Measurements from ENCODE around the gene COL4A6. TPM values are rescaled to one million over a fixed set of nuclear protein-coding genes. Genes with fewer than 3 reads are reported as not detected.

The COL4A6 gene
- total RNA-seq, 1 experiment from 2014 or later = 2.4 TPM

- TF ChIP-seq JUND (IDR thresholded peaks at IDR 0.05) (no peak), ATF3 (IDR thresholded peaks at IDR 0.05) (no peak), CTCF (IDR thresholded peaks at IDR 0.05 in 2 of 3, conservative IDR thresholded peaks at IDR 0.05 in 1 of 3; ENCODE audit: borderline replicate concordance in 1 of 3, insufficient read depth in 1 of 3, low read depth in 2 of 3, low read length in 2 of 3) (no peak), ZFX (IDR thresholded peaks at IDR 0.05) (no peak), POLR2AphosphoS5 (IDR thresholded peaks at IDR 0.05; ENCODE audit: low read depth, low read length) (no peak)
- BruUV-seq (replicated peaks) = no TSS peak
- no peak overlapping the region for H3K27ac ChIP-seq (ENCODE audit: low read depth, low read length)
- H3K79me2 ChIP-seq (ENCODE audit: insufficient read depth, low read length) = peaks cover 3% of the 10 kb centered on the region; the same call in 1 of the 2 replicates
- no peak for DNase-seq (ENCODE audit: low read depth, low spot score)
- no peaks in the 10 kb centered on the region for H3K9me3 ChIP-seq (ENCODE audit: control insufficient read depth in 1 of 2, insufficient read depth in 1 of 2, low read depth in 1 of 2, low read length in 2 of 2)
- intact Hi-C loops (cut with micrococcal nuclease) = no loop called here
- ChIA-PET POLR2A (no interaction called here), CTCF (no interaction called here), RAD21 (ENCODE audit: low non-redundant PET in 1 of 2, low total read pairs in 2 of 2, uncharacterized antibody in 2 of 2, unreplicated experiment in 2 of 2) (no interaction called here)
- H3K36me3 ChIP-seq (ENCODE audit: control insufficient read depth in 1 of 2, insufficient read depth in 2 of 2, low read length in 2 of 2) = no peaks in the 10 kb centered on the region
- no peaks in the 10 kb centered on the region for H3K9me2 ChIP-seq (ENCODE audit: insufficient read depth)
- no peaks in the 10 kb centered on the region for H4K20me1 ChIP-seq (ENCODE audit: insufficient read depth)
- H3K4me3 ChIP-seq (replicated peaks in 1 of 2; ENCODE audit: low read depth in 1 of 2, low read length in 2 of 2) = no peak overlapping the region
- H3K27me3 ChIP-seq (ENCODE audit: insufficient read depth, low read length) = no peaks in the 10 kb centered on the region
- H3K9ac ChIP-seq (ENCODE audit: low read length) = no peak overlapping the region
- H2AFZ ChIP-seq (ENCODE audit: low read depth, low read length, poor library complexity, severe bottlenecking) = no peak overlapping the region
- H3K4me2 ChIP-seq (ENCODE audit: low read length) = no peak overlapping the region
- no peak for ATAC-seq
- peaks cover 0 to 4% of the 10 kb centered on the region in 2 experiments; a peak in 1 of 4 replicates for H3K4me1 ChIP-seq (ENCODE audit: control insufficient read depth in 1 of 2, insufficient read depth in 2 of 2, low read length in 2 of 2)
Observed at GRCh38 chrX:108453841-108454240, 15.6 kb upstream of the COL4A6 start.

- Histone ChIP-seq H4K20me1 (ENCODE audit: insufficient read depth) (no peaks in the 10 kb centered on the region), H3K4me2 (ENCODE audit: low read length) (no peak overlapping the region), H3K9ac (ENCODE audit: low read length) (no peak overlapping the region), H3K9me2 (ENCODE audit: insufficient read depth) (no peaks in the 10 kb centered on the region), H3K4me3 (replicated peaks in 1 of 2; ENCODE audit: low read depth in 1 of 2, low read length in 2 of 2) (no peak overlapping the region), H3K79me2 (ENCODE audit: insufficient read depth, low read length) (peaks cover 17% of the 10 kb centered on the region), H3K36me3 (ENCODE audit: control insufficient read depth in 1 of 2, insufficient read depth in 2 of 2, low read length in 2 of 2) (no peaks in the 10 kb centered on the region), H3K9me3 (ENCODE audit: control insufficient read depth in 1 of 2, insufficient read depth in 1 of 2, low read depth in 1 of 2, low read length in 2 of 2) (no peaks in the 10 kb centered on the region), H2AFZ (ENCODE audit: low read depth, low read length, poor library complexity, severe bottlenecking) (no peak overlapping the region), H3K27me3 (ENCODE audit: insufficient read depth, low read length) (no peaks in the 10 kb centered on the region), H3K27ac (ENCODE audit: low read depth, low read length) (no peak overlapping the region), H3K4me1 (ENCODE audit: control insufficient read depth in 1 of 2, insufficient read depth in 2 of 2, low read length in 2 of 2) (no peaks in the 10 kb centered on the region)
- no peak for ATAC-seq
- BruUV-seq (replicated peaks) = no TSS peak
- no peak for DNase-seq (ENCODE audit: low read depth, low spot score)
- ChIA-PET CTCF (no interaction called here), RAD21 (ENCODE audit: low non-redundant PET in 1 of 2, low total read pairs in 2 of 2, uncharacterized antibody in 2 of 2, unreplicated experiment in 2 of 2) (no interaction called here), POLR2A (no interaction called here)
- intact Hi-C loops (cut with micrococcal nuclease) = no loop called here
- TF ChIP-seq CEBPB (IDR thresholded peaks at IDR 0.05; ENCODE audit: low read depth) (peak; percentile 43; the same call in 1 of the 2 replicates), SIN3A (IDR thresholded peaks at IDR 0.05; ENCODE audit: low read depth) (no peak)
Observed at GRCh38 chrX:108447303-108447702, 9.1 kb upstream of the COL4A6 start.
